Gastroesophageal sphincter (tissue), 4 donors: ENCODE results near the gene SAA2. TPM values are rescaled to one million over a fixed set of nuclear protein-coding genes. Genes with fewer than 3 reads are reported as not detected.

Experiments
- ATAC-seq: fragments of 150-250 bp; one replicate; pipeline ENCODE4 v1.9.1; 2016; ENCODE audit warnings: mild to moderate bottlenecking, moderate library complexity
- H3K27ac ChIP-seq, 4 donors: fragments of 200-600 bp; sonication (generic) in 3 of 4; 1 replicate in 3 of 4; 2 replicates in 1 of 4; pipeline ENCODE4 v1.5.1; 2016 to 2019
- H3K27me3 ChIP-seq: fragments of 200-600 bp; sonication (generic); one replicate; pipeline ENCODE4 v1.5.1; 2019
- H3K36me3 ChIP-seq, 2 donors: fragments of 200-600 bp; sonication (generic); one replicate each; pipeline ENCODE4 v1.5.1; 2019; ENCODE audit warnings: control low read depth in 1 of 2
- H3K4me1 ChIP-seq, 3 donors: fragments of 200-600 bp; sonication (generic); 1 replicate in 2 of 3; 2 replicates in 1 of 3; pipeline ENCODE4 v1.5.1; 2016 to 2019; ENCODE audit warnings: control low read depth in 2 of 3
- H3K4me3 ChIP-seq, 2 donors: fragments of 200-600 bp; sonication (generic); one replicate each; pipeline ENCODE4 v1.5.1; 2019; ENCODE audit warnings: mild to moderate bottlenecking in 1 of 2, moderate library complexity in 1 of 2
- H3K9me3 ChIP-seq, 3 donors: fragments of 200-600 bp; sonication (generic); one replicate each; pipeline ENCODE4 v1.5.1; 2017 to 2019; ENCODE audit warnings: control low read depth in 2 of 3
- CTCF ChIP-seq, 4 experiments: fragments of 200-600 bp in 2 of 4; fragments of 450-650 bp in 2 of 4; sonication (generic) in 1 of 4; IDR thresholded peaks; one replicate each; pipeline ENCODE4 v1.5.1; 2017 to 2019; ENCODE audit warnings: antibody characterized with exemption in 4 of 4, mild to moderate bottlenecking in 2 of 4, moderate library complexity in 2 of 4
- EP300 ChIP-seq: sonication (generic); formaldehyde crosslinking; IDR thresholded peaks from one replicate; pipeline ENCODE4 v1.6.1; 2017; ENCODE audit warnings: antibody characterized with exemption, mild to moderate bottlenecking
- POLR2A ChIP-seq, 2 donors: fragments of 450-650 bp; IDR thresholded peaks; one replicate each; pipeline ENCODE4 v1.6.1; 2017; ENCODE audit warnings: antibody characterized with exemption in 2 of 2, mild to moderate bottlenecking in 2 of 2, moderate library complexity in 1 of 2
- POLR2AphosphoS5 ChIP-seq: sonication (generic); formaldehyde crosslinking; IDR thresholded peaks from one replicate; pipeline ENCODE4 v1.6.1; 2017; ENCODE audit warnings: antibody characterized with exemption
- WGBS, 2 donors: methylation state at CpG; one replicate each; pipeline ENCODE4 v1.1.5; 2018; ENCODE audit warnings: low coverage in 1 of 2; 5-methylcytosine and 5-hydroxymethylcytosine counted together
- total RNA-seq, 4 donors: library from RNA; depleted of rRNA; stranded (reverse); fragments of >200 nt; gene quantifications; one replicate each; pipeline ENCODE4 v1.1.0, GENCODE V29; 2016

Gene SAA2
- total RNA-seq, 4 donors from 2014 or later = 18.6 to 36.5 TPM; not detected in 2

- H3K9me3 ChIP-seq = no peaks in the 10 kb centered on the region
- ATAC-seq = no peak
- WGBS, 2 donors = 76 to 84% methylated on average over 4 of the region's 4 CpGs
- H3K27me3 ChIP-seq = no peaks in the 10 kb centered on the region
- H3K36me3 ChIP-seq = no peaks in the 10 kb centered on the region
- no peak overlapping the region for H3K27ac ChIP-seq
- no peak overlapping the region for H3K4me3 ChIP-seq
- H3K4me1 ChIP-seq = no peaks in the 10 kb centered on the region
- TF ChIP-seq POLR2A (IDR thresholded peaks at IDR 0.05) = no peak
- no peak for TF ChIP-seq CTCF (IDR thresholded peaks at IDR 0.05)
- TF ChIP-seq EP300 = no peak
- TF ChIP-seq POLR2AphosphoS5 = no peak
These were observed 14.6 kb downstream of the SAA2 start for GRCh38 chr11:18233912-18234311.

GRCh38 chr11:18230859-18231258 is 17.6 kb downstream of the SAA2 start:
- 81% methylated on average over 2 of the region's 2 CpGs; no CpG with 5 or more reads in 1 of the 2 donors for WGBS, 2 donors
- TF ChIP-seq POLR2A (IDR thresholded peaks at IDR 0.05) (no peak), CTCF (IDR thresholded peaks at IDR 0.05) (no peak), EP300 (no peak), POLR2AphosphoS5 (no peak)

GRCh38 chr11:18229501-18229900 is 19.0 kb downstream of the SAA2 start:
- TF ChIP-seq CTCF (IDR thresholded peaks at IDR 0.05) = no peak
- no peak for TF ChIP-seq POLR2AphosphoS5
- no peak for TF ChIP-seq POLR2A (IDR thresholded peaks at IDR 0.05)
- no peak for TF ChIP-seq EP300
- Histone ChIP-seq H3K27me3 (no peaks in the 10 kb centered on the region), H3K9me3 (no peaks in the 10 kb centered on the region), H3K27ac (no peak overlapping the region), H3K4me1 (no peaks in the 10 kb centered on the region), H3K4me3 (no peak overlapping the region), H3K36me3 (no peaks in the 10 kb centered on the region)
- ATAC-seq = no peak
- 30% methylated on average over 2 of the region's 3 CpGs; no CpG with 5 or more reads in 1 of the 2 donors for WGBS, 2 donors

More at GRCh38 chr11:18230859-18231258, 17.6 kb downstream of the SAA2 start:
- Histone ChIP-seq H3K4me3 (no peak overlapping the region), H3K27me3 (no peaks in the 10 kb centered on the region), H3K27ac (no peak overlapping the region), H3K4me1 (no peaks in the 10 kb centered on the region), H3K9me3 (no peaks in the 10 kb centered on the region), H3K36me3 (no peaks in the 10 kb centered on the region)
- no peak for ATAC-seq

- Histone ChIP-seq H3K9me3 (no peaks in the 10 kb centered on the region), H3K36me3 (no peaks in the 10 kb centered on the region), H3K27me3 (no peaks in the 10 kb centered on the region), H3K4me3 (no peak overlapping the region), H3K27ac (no peak overlapping the region), H3K4me1 (no peaks in the 10 kb centered on the region)
- no peak for TF ChIP-seq CTCF (IDR thresholded peaks at IDR 0.05)
- no peak for TF ChIP-seq POLR2A (IDR thresholded peaks at IDR 0.05)
- TF ChIP-seq EP300 = no peak
- no peak for TF ChIP-seq POLR2AphosphoS5
- ATAC-seq = no peak
- 62 to 90% methylated on average over 2 of the region's 2 CpGs for WGBS, 2 donors
These were observed 22.6 kb downstream of the SAA2 start for GRCh38 chr11:18225913-18226312.

- Histone ChIP-seq H3K27me3 (no peaks in the 10 kb centered on the region), H3K4me1 (no peaks in the 10 kb centered on the region), H3K4me3 (no peak overlapping the region), H3K36me3 (no peaks in the 10 kb centered on the region), H3K27ac (no peak overlapping the region), H3K9me3 (no peaks in the 10 kb centered on the region)
- 36 to 80% methylated on average over 3 of the region's 3 CpGs for WGBS, 2 donors
- TF ChIP-seq EP300 = no peak
- no peak for TF ChIP-seq POLR2A (IDR thresholded peaks at IDR 0.05)
- no peak for TF ChIP-seq POLR2AphosphoS5
- ATAC-seq = no peak
These were observed 24.7 kb downstream of the SAA2 start for GRCh38 chr11:18223591-18224387.
